Astrocyte (in vitro differentiated cells and primary cell): Measurements from ENCODE around the gene LRTM2. TPM values are rescaled to one million over a fixed set of nuclear protein-coding genes. Genes with fewer than 3 reads are reported as not detected.

Experiments used
- DNase-seq: peaks from one replicate; pipeline ENCODE4 v3.0.0-alpha.2; 2010; ENCODE audit warnings: low read depth
- FAIRE-seq: peaks from 2 replicates; lab custom pipeline; 2011; peaks lifted over from hg19 to GRCh38; lab: Jason Lieb, UNC
- H2AFZ ChIP-seq: 2 replicates; pipeline ENCODE4 v1.6.0; 2012; ENCODE audit warnings: low read depth, low read length, inconsistent platforms
- H3K27ac ChIP-seq: 2 replicates; pipeline ENCODE4 v1.5.1; 2011; ENCODE audit warnings: low read depth, low read length, inconsistent platforms
- H3K27me3 ChIP-seq: 2 replicates; pipeline ENCODE4 v1.6.0; 2011; ENCODE audit warnings: low read length, inconsistent platforms; ENCODE audit not compliant: insufficient read depth
- H3K36me3 ChIP-seq: 2 replicates; pipeline ENCODE4 v1.5.1; 2011; ENCODE audit warnings: low read length, inconsistent platforms; ENCODE audit not compliant: insufficient read depth
- H3K4me1 ChIP-seq: 2 replicates; pipeline ENCODE4 v1.5.1; 2011; ENCODE audit warnings: low read length, inconsistent platforms; ENCODE audit not compliant: insufficient read depth
- H3K4me2 ChIP-seq: 2 replicates; pipeline ENCODE4 v1.6.0; 2012; ENCODE audit warnings: low read length, inconsistent platforms
- H3K4me3 ChIP-seq: 2 replicates; pipeline ENCODE4 v1.5.1; 2011; ENCODE audit warnings: low read depth, mild to moderate bottlenecking, low read length, inconsistent platforms; ENCODE audit not compliant: insufficient read depth
- H3K79me2 ChIP-seq: 2 replicates; pipeline ENCODE4 v1.6.0; 2012; ENCODE audit warnings: mild to moderate bottlenecking, low read length, inconsistent platforms; ENCODE audit not compliant: insufficient read depth
- H3K9ac ChIP-seq: 2 replicates; pipeline ENCODE4 v1.6.0; 2012; ENCODE audit warnings: mild to moderate bottlenecking, low read length, inconsistent platforms
- H3K9me3 ChIP-seq: 2 replicates; pipeline ENCODE4 v1.5.1; 2012; ENCODE audit warnings: low read depth, mild to moderate bottlenecking, low read length, inconsistent platforms; ENCODE audit not compliant: insufficient read depth
- H4K20me1 ChIP-seq: 2 replicates; pipeline ENCODE4 v1.6.0; 2012; ENCODE audit warnings: low read length, inconsistent platforms; ENCODE audit not compliant: insufficient read depth
- H3K27ac Mint-ChIP-seq: one replicate; pipeline ENCODE4 v1.8.0; 2021; ENCODE audit warnings: mild to moderate bottlenecking, mixed read lengths; ENCODE audit not compliant: unreplicated experiment
- H3K27me3 Mint-ChIP-seq: one replicate; pipeline ENCODE4 v1.8.0; 2021; ENCODE audit warnings: low read depth, mixed read lengths; ENCODE audit not compliant: unreplicated experiment
- H3K36me3 Mint-ChIP-seq: one replicate; pipeline ENCODE4 v1.8.0; 2021; ENCODE audit warnings: low read depth, mixed read lengths; ENCODE audit not compliant: unreplicated experiment
- H3K4me1 Mint-ChIP-seq: one replicate; pipeline ENCODE4 v1.8.0; 2021; ENCODE audit warnings: low read depth, mixed read lengths; ENCODE audit not compliant: unreplicated experiment
- H3K4me3 Mint-ChIP-seq: one replicate; pipeline ENCODE4 v1.8.0; 2021; ENCODE audit warnings: mild to moderate bottlenecking, moderate library complexity, mixed read lengths; ENCODE audit not compliant: unreplicated experiment
- H3K9me3 Mint-ChIP-seq: one replicate; pipeline ENCODE4 v1.8.0; 2021; ENCODE audit warnings: mild to moderate bottlenecking, mixed read lengths; ENCODE audit not compliant: unreplicated experiment
- CTCF ChIP-seq: IDR thresholded peaks from 2 replicates; pipeline ENCODE4 v1.5.1; 2011; ENCODE audit warnings: low read depth, mild to moderate bottlenecking, inconsistent platforms, low read length, moderate library complexity; ENCODE audit not compliant: insufficient read depth
- EZH2 ChIP-seq: IDR thresholded peaks from 2 replicates; pipeline ENCODE4 v1.6.1; 2012; ENCODE audit warnings: mild to moderate bottlenecking, low read length, inconsistent platforms; ENCODE audit not compliant: insufficient read depth
- total RNA-seq: library from RNA; stranded (reverse); gene quantifications from 2 replicates; pipeline ENCODE4 v1.2.1, GENCODE V29; 2021

The LRTM2 gene
- total RNA-seq, 1 donor from 2014 or later: not detected

DNA sequence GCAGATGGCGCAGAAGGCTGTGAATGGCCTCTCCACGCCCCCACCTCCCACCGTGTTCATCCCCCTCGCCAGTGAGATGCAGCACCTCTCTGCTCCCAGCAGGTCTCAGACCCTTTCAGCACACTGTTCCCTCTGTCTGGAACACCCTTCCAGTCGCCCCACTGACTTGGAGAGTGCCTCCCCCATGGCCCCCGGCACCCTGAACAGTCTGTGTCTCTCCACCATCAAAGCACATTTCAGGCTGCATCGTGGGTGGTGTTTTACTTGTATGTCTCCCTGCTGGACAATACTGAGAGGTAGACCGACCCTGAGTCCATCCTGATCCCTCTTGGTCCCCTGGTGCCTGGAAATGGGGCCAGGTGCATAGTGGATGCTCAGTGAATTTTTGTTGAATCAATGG, 63.1 kb downstream of the LRTM2 start:
- TF ChIP-seq EZH2 (no peak), CTCF (no peak)
- Histone ChIP-seq H3K27ac (no peak overlapping the region), H3K36me3 (no peaks in the 10 kb centered on the region), H2AFZ (no peak overlapping the region), H3K27me3 (peaks cover 11% of the 10 kb centered on the region), H4K20me1 (no peaks in the 10 kb centered on the region), H3K4me2 (no peak overlapping the region), H3K4me1 (no peaks in the 10 kb centered on the region), H3K4me3 (no peak overlapping the region), H3K9me3 (no peaks in the 10 kb centered on the region), H3K79me2 (no peaks in the 10 kb centered on the region), H3K9ac (no peak overlapping the region)
- Mint-ChIP-seq H3K27me3 (peaks cover 54% of the 10 kb centered on the region), H3K4me3 (no peak overlapping the region), H3K27ac (no peak overlapping the region), H3K36me3 (no peaks in the 10 kb centered on the region), H3K4me1 (no peaks in the 10 kb centered on the region), H3K9me3 (peaks cover 6% of the 10 kb centered on the region)
- FAIRE-seq: no peak
- no peak for DNase-seq

DNA sequence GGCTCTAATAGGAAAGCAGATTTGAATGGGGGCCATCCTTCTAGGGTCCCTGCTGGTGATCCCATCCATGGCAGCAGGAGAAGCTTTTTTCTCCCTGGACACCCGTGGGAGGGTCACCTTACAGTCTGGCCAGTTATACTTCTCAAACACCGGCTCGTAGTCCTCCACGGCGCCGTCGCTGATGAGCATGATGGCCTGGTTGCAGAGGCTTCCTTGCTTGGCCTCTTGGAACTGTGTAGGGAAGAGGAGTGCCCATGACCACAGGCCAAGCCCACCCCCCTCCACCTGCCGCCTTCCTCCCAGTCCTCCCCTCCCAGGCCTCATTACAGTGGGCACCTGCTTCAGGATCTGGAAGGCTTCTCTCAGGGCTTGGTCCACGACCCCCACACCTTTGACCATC, 64.3 kb downstream of the LRTM2 start:
- Mint-ChIP-seq H3K4me1 (no peaks in the 10 kb centered on the region), H3K36me3 (no peaks in the 10 kb centered on the region), H3K9me3 (peaks cover 6% of the 10 kb centered on the region), H3K27ac (no peak overlapping the region), H3K27me3 (peaks cover 54% of the 10 kb centered on the region), H3K4me3 (no peak overlapping the region)
- FAIRE-seq (no peak), DNase-seq (no peak)
- Histone ChIP-seq H3K36me3 (no peaks in the 10 kb centered on the region), H3K79me2 (no peaks in the 10 kb centered on the region), H2AFZ (no peak overlapping the region), H3K4me2 (no peak overlapping the region), H3K4me1 (no peaks in the 10 kb centered on the region), H4K20me1 (no peaks in the 10 kb centered on the region), H3K9ac (no peak overlapping the region), H3K27me3 (peaks cover 11% of the 10 kb centered on the region), H3K27ac (no peak overlapping the region), H3K4me3 (no peak overlapping the region), H3K9me3 (no peaks in the 10 kb centered on the region)
- TF ChIP-seq EZH2 (no peak), CTCF (no peak)

GRCh38 chr12:1885082-1885596, 64.8 kb downstream of the LRTM2 start:
- TF ChIP-seq CTCF: no peak
- H3K4me2 ChIP-seq: no peak overlapping the region
- no peak overlapping the region for H2AFZ ChIP-seq
- Mint-ChIP-seq H3K36me3 (no peaks in the 10 kb centered on the region), H3K27ac (no peak overlapping the region), H3K4me1 (no peaks in the 10 kb centered on the region), H3K9me3 (peaks cover 6% of the 10 kb centered on the region), H3K27me3 (peaks cover 52% of the 10 kb centered on the region), H3K4me3 (no peak overlapping the region)
- no peaks in the 10 kb centered on the region for H4K20me1 ChIP-seq
- H3K36me3 ChIP-seq: no peaks in the 10 kb centered on the region
- no peak overlapping the region for H3K4me3 ChIP-seq
- no peaks in the 10 kb centered on the region for H3K79me2 ChIP-seq
- H3K27me3 ChIP-seq: peaks cover 9% of the 10 kb centered on the region
- H3K4me1 ChIP-seq: no peaks in the 10 kb centered on the region
- no peak overlapping the region for H3K9ac ChIP-seq
- DNase-seq (no peak), FAIRE-seq (no peak)
- H3K9me3 ChIP-seq: no peaks in the 10 kb centered on the region
- no peak overlapping the region for H3K27ac ChIP-seq
